Measurements from ENCODE around the gene GDPD3.

GDPD3 gene

DNA sequence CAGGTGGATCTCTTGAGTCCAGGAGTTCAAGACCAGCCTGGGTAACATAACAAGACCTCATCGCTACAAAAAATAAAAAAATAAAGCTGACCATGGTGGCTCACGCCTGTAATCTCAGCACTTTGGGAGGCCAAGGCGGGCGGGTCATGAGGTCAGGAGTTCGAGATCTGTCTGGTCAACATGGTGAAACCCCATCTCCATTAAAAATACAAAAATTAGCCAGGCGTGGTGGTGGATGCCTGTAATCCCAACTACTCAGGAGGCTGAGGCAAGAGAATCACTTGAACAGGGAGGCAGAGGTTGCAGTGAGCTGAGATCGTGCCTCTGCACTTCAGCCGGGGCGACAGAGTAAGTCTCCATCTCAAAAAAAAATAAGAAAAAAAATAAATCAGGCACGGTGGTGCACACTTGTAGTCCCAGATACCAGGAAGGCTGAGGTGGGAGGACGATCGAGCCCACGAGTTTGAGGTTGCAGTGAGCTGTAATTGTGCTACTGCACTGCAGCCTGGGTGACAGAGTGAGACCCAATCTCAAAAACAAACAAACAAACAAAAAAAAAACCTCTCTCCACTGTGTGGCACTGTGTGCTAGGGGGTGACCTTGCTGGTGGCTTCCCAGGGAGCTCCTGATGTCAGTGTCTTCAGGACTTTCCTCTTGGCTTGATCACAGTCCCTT is 29.5 kb upstream of the GDPD3 start:
- peaks cover 6% of the 10 kb centered on the region for H3K9me3 Mint-ChIP-seq
- H3K4me3 Mint-ChIP-seq, result no peak overlapping the region
- peaks cover 23% of the 10 kb centered on the region for H3K27me3 Mint-ChIP-seq (ENCODE audit: low read depth, poor library complexity)
- H3K36me3 Mint-ChIP-seq (ENCODE audit: low read depth), result no peaks in the 10 kb centered on the region
- no peak for DNase-seq
- peaks cover 13% of the 10 kb centered on the region for H3K4me1 Mint-ChIP-seq
- TF ChIP-seq, protein P1, sequence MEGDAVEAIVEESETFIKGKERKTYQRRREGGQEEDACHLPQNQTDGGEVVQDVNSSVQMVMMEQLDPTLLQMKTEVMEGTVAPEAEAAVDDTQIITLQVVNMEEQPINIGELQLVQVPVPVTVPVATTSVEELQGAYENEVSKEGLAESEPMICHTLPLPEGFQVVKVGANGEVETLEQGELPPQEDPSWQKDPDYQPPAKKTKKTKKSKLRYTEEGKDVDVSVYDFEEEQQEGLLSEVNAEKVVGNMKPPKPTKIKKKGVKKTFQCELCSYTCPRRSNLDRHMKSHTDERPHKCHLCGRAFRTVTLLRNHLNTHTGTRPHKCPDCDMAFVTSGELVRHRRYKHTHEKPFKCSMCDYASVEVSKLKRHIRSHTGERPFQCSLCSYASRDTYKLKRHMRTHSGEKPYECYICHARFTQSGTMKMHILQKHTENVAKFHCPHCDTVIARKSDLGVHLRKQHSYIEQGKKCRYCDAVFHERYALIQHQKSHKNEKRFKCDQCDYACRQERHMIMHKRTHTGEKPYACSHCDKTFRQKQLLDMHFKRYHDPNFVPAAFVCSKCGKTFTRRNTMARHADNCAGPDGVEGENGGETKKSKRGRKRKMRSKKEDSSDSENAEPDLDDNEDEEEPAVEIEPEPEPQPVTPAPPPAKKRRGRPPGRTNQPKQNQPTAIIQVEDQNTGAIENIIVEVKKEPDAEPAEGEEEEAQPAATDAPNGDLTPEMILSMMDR (IDR thresholded peaks at IDR 0.05), result no peak
- H3K27ac Mint-ChIP-seq, result no peak overlapping the region

DNA sequence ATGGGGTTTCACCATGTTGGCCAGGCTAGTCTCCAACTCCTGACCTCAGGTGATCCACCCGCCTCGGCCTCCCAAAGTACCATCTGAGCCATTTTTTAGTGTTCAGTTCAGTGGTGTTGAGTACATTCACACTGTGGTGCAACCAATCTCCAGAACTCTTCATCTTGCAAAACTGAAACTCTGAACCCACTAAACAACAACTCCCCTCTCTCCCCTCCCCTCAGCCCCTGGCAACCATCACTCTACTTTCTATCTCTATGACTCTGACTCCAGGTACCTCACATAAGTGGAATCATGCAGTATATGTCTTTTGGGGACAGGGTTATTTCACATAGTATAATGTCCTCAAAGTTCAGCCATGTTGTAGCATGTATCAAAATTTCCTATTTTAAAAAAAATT is 28.4 kb upstream of the GDPD3 start:
- H3K4me1 Mint-ChIP-seq, result peaks cover 21% of the 10 kb centered on the region
- TF ChIP-seq, protein P1 (IDR thresholded peaks at IDR 0.05), result no peak
- H3K4me3 Mint-ChIP-seq, result no peak overlapping the region
- H3K9me3 Mint-ChIP-seq, result peaks cover 3% of the 10 kb centered on the region
- DNase-seq, result no peak
- no peaks in the 10 kb centered on the region for H3K36me3 Mint-ChIP-seq (ENCODE audit: low read depth)
- no peak overlapping the region for H3K27ac Mint-ChIP-seq
- peaks cover 20% of the 10 kb centered on the region for H3K27me3 Mint-ChIP-seq (ENCODE audit: low read depth, poor library complexity)

DNA sequence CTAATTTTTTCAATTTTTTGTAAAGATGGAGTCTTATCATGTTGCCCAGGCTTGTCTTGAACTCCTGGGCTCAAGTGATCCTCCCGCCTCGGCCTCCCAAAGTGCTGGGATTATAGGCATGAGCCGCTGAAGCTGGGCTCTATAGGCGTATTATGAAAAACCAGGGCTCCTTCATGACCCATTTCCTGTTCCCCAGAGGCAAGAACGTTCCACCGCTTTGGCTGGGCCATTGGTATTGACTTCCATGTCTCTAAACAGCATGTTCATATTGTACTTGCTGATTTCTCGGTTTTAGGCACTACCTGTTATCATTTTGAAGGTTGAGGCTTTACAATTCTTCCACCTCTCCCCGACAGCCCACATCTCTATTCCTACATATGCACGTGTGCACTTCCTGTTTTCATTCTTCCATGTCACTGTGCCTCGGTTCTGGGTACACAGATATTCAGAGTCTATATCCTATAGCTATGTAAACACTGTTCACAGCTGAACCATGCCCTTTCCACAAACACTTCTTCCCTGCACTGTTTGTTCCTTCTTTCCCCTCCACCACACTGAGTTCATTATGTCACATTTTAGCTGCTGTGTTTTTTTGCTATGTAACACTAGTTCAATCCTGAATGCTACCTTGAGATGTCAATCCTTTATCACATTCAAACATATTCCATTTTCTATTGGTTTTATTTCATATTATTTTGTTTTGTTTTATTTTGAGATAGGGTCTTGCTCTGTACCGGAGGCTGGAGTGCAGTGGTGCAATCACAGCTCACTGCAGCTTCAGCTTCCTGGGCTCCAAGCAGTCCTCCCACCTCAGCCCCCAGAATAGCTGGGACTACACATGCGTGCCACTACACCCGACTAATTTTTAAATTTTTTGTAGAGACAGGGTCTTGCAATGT is 26.5 kb upstream of the GDPD3 start:
- DNase-seq, result no peak
- no peak overlapping the region for H3K27ac Mint-ChIP-seq
- peaks cover 14% of the 10 kb centered on the region for H3K27me3 Mint-ChIP-seq (ENCODE audit: low read depth, poor library complexity)
- H3K4me1 Mint-ChIP-seq, result peaks cover 21% of the 10 kb centered on the region
- H3K36me3 Mint-ChIP-seq (ENCODE audit: low read depth), result no peaks in the 10 kb centered on the region
- H3K9me3 Mint-ChIP-seq, result peaks cover 3% of the 10 kb centered on the region
- no peak overlapping the region for H3K4me3 Mint-ChIP-seq
- TF ChIP-seq, protein P1 (IDR thresholded peaks at IDR 0.05), result no peak

DNA sequence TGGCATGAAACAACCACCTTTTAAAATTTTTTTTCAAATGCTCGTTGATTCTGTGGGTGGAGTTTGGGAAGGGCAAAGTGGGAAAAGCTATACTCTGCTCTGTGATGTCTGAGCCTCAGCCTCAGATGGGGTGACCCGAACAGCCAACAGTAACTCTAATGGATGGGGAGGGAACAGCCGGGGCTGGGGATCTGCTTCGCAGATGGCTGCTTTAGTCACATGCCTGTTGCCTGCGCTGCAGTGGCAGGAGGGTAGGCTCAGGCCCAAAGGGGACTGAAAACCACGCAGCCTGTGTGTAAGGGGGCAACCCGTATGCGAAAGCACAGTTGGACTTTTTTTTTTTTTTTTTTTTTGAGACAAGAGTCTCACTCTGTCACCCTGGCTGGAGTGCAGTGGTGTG is 24.6 kb upstream of the GDPD3 start:
- Mint-ChIP-seq H3K4me1 (peaks cover 20% of the 10 kb centered on the region), H3K27me3 (ENCODE audit: low read depth, poor library complexity) (peaks cover 14% of the 10 kb centered on the region), H3K27ac (no peak overlapping the region), H3K4me3 (no peak overlapping the region), H3K36me3 (ENCODE audit: low read depth) (no peaks in the 10 kb centered on the region), H3K9me3 (peaks cover 6% of the 10 kb centered on the region)
- peak; percentile 17 for DNase-seq
- TF ChIP-seq, protein P1 (IDR thresholded peaks at IDR 0.05), result no peak

DNA sequence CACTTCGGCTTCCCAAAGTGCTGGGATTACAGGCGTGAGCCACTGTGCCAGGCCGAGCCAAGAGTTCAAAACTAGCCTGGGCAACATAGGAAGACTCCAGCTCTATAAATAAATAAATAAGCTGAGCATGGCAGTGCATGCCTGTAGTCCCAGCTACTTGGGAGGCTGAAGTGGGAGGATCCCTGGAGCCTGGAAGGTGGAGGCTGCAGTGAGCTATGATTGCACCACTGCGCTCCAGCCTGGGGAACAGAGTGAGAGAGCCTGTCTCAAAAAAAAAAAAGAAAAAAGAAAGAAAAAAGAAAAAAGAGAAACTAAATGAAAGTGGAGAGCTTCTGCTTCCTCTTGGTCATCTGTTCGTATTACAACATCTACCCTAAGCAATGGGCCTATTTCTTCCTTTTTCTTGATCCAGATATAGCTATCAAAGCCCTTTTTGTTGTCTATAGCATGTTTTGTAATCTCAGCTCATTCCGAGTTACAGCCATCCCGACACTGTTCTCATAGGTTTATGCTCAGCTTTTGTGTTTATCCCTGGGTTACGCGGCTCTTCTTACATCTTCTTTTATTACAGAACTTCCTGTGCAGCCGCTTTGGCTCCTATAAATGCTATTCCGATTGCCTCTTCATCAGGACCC is 23.8 kb upstream of the GDPD3 start:
- peaks cover 6% of the 10 kb centered on the region for H3K9me3 Mint-ChIP-seq
- peaks cover 11% of the 10 kb centered on the region for H3K27me3 Mint-ChIP-seq (ENCODE audit: low read depth, poor library complexity)
- H3K27ac Mint-ChIP-seq, result peak overlapping the region; percentile 28
- no peak overlapping the region for H3K4me3 Mint-ChIP-seq
- no peaks in the 10 kb centered on the region for H3K36me3 Mint-ChIP-seq (ENCODE audit: low read depth)
- no peak for DNase-seq
- peaks cover 28% of the 10 kb centered on the region for H3K4me1 Mint-ChIP-seq
- TF ChIP-seq, protein P1 (IDR thresholded peaks at IDR 0.05), result no peak

Data from nephron progenitor cell (in vitro differentiated cells).